HepG2 (cell line): Measurements from ENCODE around the gene PFKP. TPM values are rescaled to one million over a fixed set of nuclear protein-coding genes. Genes with fewer than 3 reads are reported as not detected.

Source experiments
- ATAC-seq: fragments of 200-7000 bp; cut with Tn5 transposase; 3 replicates; pipeline ENCODE4 v1.9.1; 2020; ENCODE audit warnings: mild to moderate bottlenecking, moderate library complexity
- BruUV-seq: library from RNA; stranded (reverse); fragments of 400-500 nt; replicated peaks from 2 replicates; lab custom pipeline; 2021; lab: Mats Ljungman, UMichigan
- CTCF ChIA-PET: fragments of 300-600 bp; formaldehyde crosslinking; extraction: SDS; loops from one replicate; lab custom pipeline; 2021; ENCODE audit warnings: low total read pairs, inconsistent platforms, low intra/inter-chr PET ratio; lab: Yijun Ruan, JAX
- POLR2A ChIA-PET: fragments of 350-600 bp; sonication (Branson Sonifier 250); formaldehyde crosslinking; loops from one replicate; lab custom pipeline; 2020; ENCODE audit warnings: antibody characterized with exemption, inconsistent platforms; lab: Yijun Ruan, JAX
- DNase-seq: peaks from one replicate; pipeline ENCODE4 v3.0.0-alpha.2; 2015; ENCODE audit warnings: low spot score
- FAIRE-seq: peaks from 3 replicates; lab custom pipeline; 2011; peaks lifted over from hg19 to GRCh38; lab: Jason Lieb, UNC
- H2AFZ ChIP-seq: one replicate; pipeline ENCODE4 v1.6.1; 2011; ENCODE audit warnings: low read length, inconsistent platforms
- H3K27ac ChIP-seq: fragments of 300-600 bp; 3 replicates; pipeline ENCODE4 v1.8.0; 2011; ENCODE audit warnings: mixed run types, mild to moderate bottlenecking, mixed read lengths, low read length, inconsistent platforms; ENCODE audit not compliant: insufficient read depth; ENCODE audit errors: extremely low read length
- H3K27me3 ChIP-seq, 2 experiments: fragments of 200-600 bp in 1 of 2; 2 replicates in 1 of 2; 3 replicates in 1 of 2; pipeline versions ENCODE4 v1.6.0 to v1.8.0; 2011; ENCODE audit warnings: low read length in 2 of 2, mild to moderate bottlenecking in 2 of 2, moderate library complexity in 2 of 2, inconsistent platforms in 1 of 2; ENCODE audit not compliant: insufficient read depth in 2 of 2, control insufficient read depth in 1 of 2
- H3K36me3 ChIP-seq, 2 experiments: fragments of 200-600 bp in 1 of 2; replicated peaks in 1 of 2; 2 replicates in 1 of 2; 3 replicates in 1 of 2; pipeline versions ENCODE4 v1.5.1 to v1.8.0; 2011; ENCODE audit warnings: low read length in 2 of 2, inconsistent platforms in 1 of 2; ENCODE audit not compliant: insufficient read depth in 2 of 2, control insufficient read depth in 1 of 2
- H3K4me1 ChIP-seq: 2 replicates; pipeline ENCODE4 v1.5.1; 2012; ENCODE audit warnings: low read length, inconsistent platforms; ENCODE audit not compliant: insufficient read depth
- H3K4me2 ChIP-seq: 2 replicates; pipeline ENCODE4 v1.6.0; 2011; ENCODE audit warnings: low read depth, low read length, inconsistent platforms
- H3K4me3 ChIP-seq, 3 experiments: fragments of 200-600 bp in 1 of 3; sonication (generic), shearing (Covaris generic) in 1 of 3; replicated peaks in 1 of 3; 2 replicates each; pipeline ENCODE4 v1.5.1; 2011 to 2016; ENCODE audit warnings: low read length in 3 of 3, inconsistent platforms in 2 of 3, low read depth in 2 of 3, mild to moderate bottlenecking in 2 of 3, control low read depth in 1 of 3, mixed read lengths in 1 of 3; ENCODE audit not compliant: insufficient read depth in 1 of 3
- H3K79me2 ChIP-seq: one replicate; pipeline ENCODE4 v1.6.1; 2011; ENCODE audit warnings: low read length, inconsistent platforms; ENCODE audit not compliant: insufficient read depth
- H3K9ac ChIP-seq: 2 replicates; pipeline ENCODE4 v1.6.0; 2011; ENCODE audit warnings: mild to moderate bottlenecking, low read depth, low read length, inconsistent platforms; ENCODE audit not compliant: insufficient read depth
- H3K9me3 ChIP-seq: 2 replicates; pipeline ENCODE4 v1.5.1; 2012; ENCODE audit warnings: mild to moderate bottlenecking, low read length
- H4K20me1 ChIP-seq: 2 replicates; pipeline ENCODE4 v1.6.0; 2011; ENCODE audit warnings: inconsistent platforms, mild to moderate bottlenecking, low read length, moderate library complexity; ENCODE audit not compliant: insufficient read depth
- DDIT3 ChIP-seq: sonication (generic); formaldehyde crosslinking; IDR thresholded peaks from 2 replicates; pipeline ENCODE4 v1.4.0; 2020; ENCODE audit warnings: mild to moderate bottlenecking, missing genetic modification reagents
- FOXJ3 ChIP-seq: sonication (generic); formaldehyde crosslinking; IDR thresholded peaks from 2 replicates; pipeline ENCODE4 v1.4.0; 2020; ENCODE audit warnings: missing genetic modification reagents, mild to moderate bottlenecking, borderline replicate concordance
- HMG20B ChIP-seq: conservative IDR thresholded peaks from 2 replicates; pipeline ENCODE4 v1.6.1; 2016; ENCODE audit warnings: missing genetic modification reagents, missing compliant biosample characterization
- HOXA7 ChIP-seq: sonication (generic); formaldehyde crosslinking; IDR thresholded peaks from 2 replicates; pipeline ENCODE4 v1.8.1; 2022; ENCODE audit warnings: mild to moderate bottlenecking, missing genetic modification reagents, moderate library complexity
- REPIN1 ChIP-seq: sonication (generic); formaldehyde crosslinking; IDR thresholded peaks from 2 replicates; pipeline ENCODE4 v1.8.0; 2022; ENCODE audit warnings: missing genetic modification reagents, low read depth, mild to moderate bottlenecking, borderline replicate concordance
- TBP ChIP-seq: sonication (generic); formaldehyde crosslinking; IDR thresholded peaks from 2 replicates; pipeline ENCODE4 v1.5.0; 2020; ENCODE audit warnings: missing genetic modification reagents
- XBP1 ChIP-seq: sonication (generic); formaldehyde crosslinking; IDR thresholded peaks from 2 replicates; pipeline ENCODE4 v1.5.0; 2020; ENCODE audit warnings: missing genetic modification reagents
- ZBTB26 ChIP-seq: IDR thresholded peaks from 2 replicates; pipeline ENCODE4 v1.6.1; 2016; ENCODE audit warnings: missing compliant biosample characterization, missing genetic modification reagents, borderline replicate concordance
- ZKSCAN5 ChIP-seq: sonication (generic); formaldehyde crosslinking; IDR thresholded peaks from 2 replicates; pipeline ENCODE4 v1.5.1; 2020; ENCODE audit warnings: mild to moderate bottlenecking, missing genetic modification reagents
- ZNF329 ChIP-seq: sonication (generic); formaldehyde crosslinking; IDR thresholded peaks from 2 replicates; pipeline ENCODE4 v1.9.0; 2021; ENCODE audit warnings: low read depth, mild to moderate bottlenecking, missing genetic modification reagents
- ZNF547 ChIP-seq: sonication (generic); formaldehyde crosslinking; IDR thresholded peaks from 2 replicates; pipeline ENCODE4 v1.5.1; 2020; ENCODE audit warnings: mild to moderate bottlenecking, missing genetic modification reagents
- ZNF550 ChIP-seq: sonication (generic); formaldehyde crosslinking; IDR thresholded peaks from 2 replicates; pipeline ENCODE4 v1.4.0; 2020; ENCODE audit warnings: mild to moderate bottlenecking, missing genetic modification reagents, borderline replicate concordance
- ZNF569 ChIP-seq: sonication (generic); formaldehyde crosslinking; IDR thresholded peaks from 2 replicates; pipeline ENCODE4 v1.5.0; 2020; ENCODE audit warnings: mild to moderate bottlenecking, missing genetic modification reagents, moderate library complexity, borderline replicate concordance
- WGBS: methylation state at CpG from one replicate; pipeline ENCODE4 v1.1.6; 2017; ENCODE audit warnings: low lambda C conversion rate; 5-methylcytosine and 5-hydroxymethylcytosine counted together
- in situ Hi-C: cut with HindIII; loops from 2 replicates; pipeline ENCODE4 v1.10.0; 2017; ENCODE audit warnings: low pct_unique_long_range_greater_than_20kb; ENCODE audit not compliant: extremely low pct_ligation_motif_present
- intact Hi-C: fragments of 100-400 bp; cut with micrococcal nuclease; formaldehyde crosslinking; loops from one replicate; pipeline ENCODE4 v1.10.0; 2022; ENCODE audit not compliant: unreplicated experiment
- polyA plus RNA-seq, 8 experiments: library from polyadenylated mRNA; depleted of rRNA in 3 of 8; stranded (reverse) in 7 of 8; unstranded in 1 of 8; fragments of >200 nt; fragmentation: Illumina TruSeq in 4 of 8; extraction: Trizol in 4 of 8; gene quantifications; 2 replicates each; pipeline versions ENCODE4 v1.2.1 to v1.2.3, GENCODE V29; 2011 to 2016; ENCODE audit warnings: low read depth in 4 of 8, missing spikeins in 1 of 8, mixed read lengths in 1 of 8; ENCODE audit not compliant: insufficient read depth in 1 of 8
- total RNA-seq, 5 experiments: library from RNA; depleted of rRNA; stranded (reverse); fragments of >200 nt; fragmentation: Illumina TruSeq; extraction: Trizol; gene quantifications; 2 replicates each; pipeline ENCODE4 v1.2.3, GENCODE V29; 2016; ENCODE audit warnings: low read depth in 1 of 5
- TF ChIP-seq, protein P1 (sequence below): sonication (generic); formaldehyde crosslinking; IDR thresholded peaks from 2 replicates; pipeline ENCODE4 v1.5.0; 2020; ENCODE audit warnings: mild to moderate bottlenecking, missing genetic modification reagents
- TF ChIP-seq, protein P2 (sequence below), 2 experiments: sonication (generic) in 1 of 2; formaldehyde crosslinking in 1 of 2; IDR thresholded peaks; 2 replicates each; pipeline versions ENCODE4 v1.4.0 to v1.6.1; 2018 to 2020; ENCODE audit warnings: missing genetic modification reagents in 2 of 2, borderline replicate concordance in 1 of 2, low read depth in 1 of 2, mild to moderate bottlenecking in 1 of 2, missing biosample characterization in 1 of 2
- TF ChIP-seq, protein P3 (sequence below): sonication (generic); formaldehyde crosslinking; IDR thresholded peaks from 2 replicates; pipeline ENCODE4 v1.4.0; 2020; ENCODE audit warnings: missing genetic modification reagents

Gene PFKP
- total and polyA plus RNA-seq, 2 of the 13 experiments (the other 11 are each of a cell fraction or from before 2014, with no cell fraction given): 0.80 to 2.4 TPM

DNA sequence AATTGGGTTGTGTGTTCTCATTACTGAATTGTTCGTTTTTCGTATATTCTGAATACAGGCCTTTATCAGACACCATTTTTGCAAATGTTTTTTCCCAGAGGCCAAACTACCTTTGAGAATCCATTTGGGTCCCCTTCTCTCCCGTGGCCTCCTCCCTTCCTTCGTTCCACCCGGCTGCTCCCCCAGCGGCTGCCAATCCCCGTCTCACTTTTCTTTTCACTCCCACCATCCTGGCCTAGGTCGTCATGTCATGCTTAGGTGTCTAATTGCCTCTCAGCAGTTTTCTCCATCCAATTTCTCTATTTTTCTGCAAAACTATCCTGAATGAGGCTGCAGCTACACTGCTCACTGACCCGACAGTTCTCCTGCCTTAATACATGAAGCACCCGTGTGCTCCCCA, 87.3 kb downstream of the PFKP start:
- FAIRE-seq (no peak), ATAC-seq (no peak), DNase-seq (no peak)
- no peaks in the 10 kb centered on the region for H3K9me3 ChIP-seq
- H3K9ac ChIP-seq: no peak overlapping the region
- intact Hi-C loops: no loop called here
- no peak overlapping the region for H3K27ac ChIP-seq
- H3K4me2 ChIP-seq: no peak overlapping the region
- no peak for TF ChIP-seq HOXA7 (CRISPR knock-in tag)
- TF ChIP-seq ZKSCAN5 (CRISPR knock-in tag): no peak
- TF ChIP-seq, protein P1, sequence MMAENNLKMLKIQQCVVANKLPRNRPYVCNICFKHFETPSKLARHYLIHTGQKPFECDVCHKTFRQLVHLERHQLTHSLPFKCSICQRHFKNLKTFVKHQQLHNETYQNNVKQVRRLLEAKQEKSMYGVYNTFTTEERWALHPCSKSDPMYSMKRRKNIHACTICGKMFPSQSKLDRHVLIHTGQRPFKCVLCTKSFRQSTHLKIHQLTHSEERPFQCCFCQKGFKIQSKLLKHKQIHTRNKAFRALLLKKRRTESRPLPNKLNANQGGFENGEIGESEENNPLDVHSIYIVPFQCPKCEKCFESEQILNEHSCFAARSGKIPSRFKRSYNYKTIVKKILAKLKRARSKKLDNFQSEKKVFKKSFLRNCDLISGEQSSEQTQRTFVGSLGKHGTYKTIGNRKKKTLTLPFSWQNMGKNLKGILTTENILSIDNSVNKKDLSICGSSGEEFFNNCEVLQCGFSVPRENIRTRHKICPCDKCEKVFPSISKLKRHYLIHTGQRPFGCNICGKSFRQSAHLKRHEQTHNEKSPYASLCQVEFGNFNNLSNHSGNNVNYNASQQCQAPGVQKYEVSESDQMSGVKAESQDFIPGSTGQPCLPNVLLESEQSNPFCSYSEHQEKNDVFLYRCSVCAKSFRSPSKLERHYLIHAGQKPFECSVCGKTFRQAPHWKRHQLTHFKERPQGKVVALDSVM (CRISPR knock-in tag): no peak
- no peak for TF ChIP-seq TBP (CRISPR knock-in tag)
- TF ChIP-seq ZBTB26 (CRISPR knock-in tag): no peak
- no peak for TF ChIP-seq HMG20B (CRISPR knock-in tag)
- no peak for TF ChIP-seq FOXJ3 (CRISPR knock-in tag)
- TF ChIP-seq DDIT3: no peak
- TF ChIP-seq REPIN1 (CRISPR knock-in tag): no peak
- TF ChIP-seq XBP1 (CRISPR knock-in tag): no peak
- TF ChIP-seq, protein P2, sequence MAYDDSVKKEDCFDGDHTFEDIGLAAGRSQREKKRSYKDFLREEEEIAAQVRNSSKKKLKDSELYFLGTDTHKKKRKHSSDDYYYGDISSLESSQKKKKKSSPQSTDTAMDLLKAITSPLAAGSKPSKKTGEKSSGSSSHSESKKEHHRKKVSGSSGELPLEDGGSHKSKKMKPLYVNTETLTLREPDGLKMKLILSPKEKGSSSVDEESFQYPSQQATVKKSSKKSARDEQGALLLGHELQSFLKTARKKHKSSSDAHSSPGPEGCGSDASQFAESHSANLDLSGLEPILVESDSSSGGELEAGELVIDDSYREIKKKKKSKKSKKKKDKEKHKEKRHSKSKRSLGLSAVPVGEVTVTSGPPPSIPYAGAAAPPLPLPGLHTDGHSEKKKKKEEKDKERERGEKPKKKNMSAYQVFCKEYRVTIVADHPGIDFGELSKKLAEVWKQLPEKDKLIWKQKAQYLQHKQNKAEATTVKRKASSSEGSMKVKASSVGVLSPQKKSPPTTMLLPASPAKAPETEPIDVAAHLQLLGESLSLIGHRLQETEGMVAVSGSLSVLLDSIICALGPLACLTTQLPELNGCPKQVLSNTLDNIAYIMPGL (CRISPR knock-in tag; IDR thresholded peaks at IDR 0.05; ENCODE audit: borderline replicate concordance in 1 of 2, low read depth in 1 of 2): no peak
- TF ChIP-seq ZNF547: no peak
- TF ChIP-seq ZNF550 (CRISPR knock-in tag): no peak
- no peak for TF ChIP-seq ZNF329 (CRISPR knock-in tag)
- TF ChIP-seq ZNF569 (CRISPR knock-in tag): no peak
- TF ChIP-seq, protein P3, sequence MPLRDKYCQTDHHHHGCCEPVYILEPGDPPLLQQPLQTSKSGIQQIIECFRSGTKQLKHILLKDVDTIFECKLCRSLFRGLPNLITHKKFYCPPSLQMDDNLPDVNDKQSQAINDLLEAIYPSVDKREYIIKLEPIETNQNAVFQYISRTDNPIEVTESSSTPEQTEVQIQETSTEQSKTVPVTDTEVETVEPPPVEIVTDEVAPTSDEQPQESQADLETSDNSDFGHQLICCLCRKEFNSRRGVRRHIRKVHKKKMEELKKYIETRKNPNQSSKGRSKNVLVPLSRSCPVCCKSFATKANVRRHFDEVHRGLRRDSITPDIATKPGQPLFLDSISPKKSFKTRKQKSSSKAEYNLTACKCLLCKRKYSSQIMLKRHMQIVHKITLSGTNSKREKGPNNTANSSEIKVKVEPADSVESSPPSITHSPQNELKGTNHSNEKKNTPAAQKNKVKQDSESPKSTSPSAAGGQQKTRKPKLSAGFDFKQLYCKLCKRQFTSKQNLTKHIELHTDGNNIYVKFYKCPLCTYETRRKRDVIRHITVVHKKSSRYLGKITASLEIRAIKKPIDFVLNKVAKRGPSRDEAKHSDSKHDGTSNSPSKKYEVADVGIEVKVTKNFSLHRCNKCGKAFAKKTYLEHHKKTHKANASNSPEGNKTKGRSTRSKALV (CRISPR knock-in tag): no peak
- H3K36me3 ChIP-seq: peaks cover 15 to 57% of the 10 kb centered on the region in 2 experiments; a peak in 4 of 5 replicates
- no peak overlapping the region for H2AFZ ChIP-seq
- no TSS peak for BruUV-seq
- POLR2A ChIA-PET: interaction anchor here (1.1 kb wide), 1 partner anchor 18 kb away, joined by 3 read pairs; the partner anchor contains the start of gene PITRM1
- H3K27me3 ChIP-seq: no peaks in the 10 kb centered on the region
- in situ Hi-C loops: no loop called here
- H3K79me2 ChIP-seq: no peaks in the 10 kb centered on the region
- no peaks in the 10 kb centered on the region for H4K20me1 ChIP-seq
- 98% methylated on average over 10 of the region's 10 CpGs for WGBS
- CTCF ChIA-PET: no interaction called here
- no peak overlapping the region for H3K4me3 ChIP-seq
- no peaks in the 10 kb centered on the region for H3K4me1 ChIP-seq
